SK-N-SH (cell line): ENCODE measurements around the gene TBC1D20. TPM values are rescaled to one million over a fixed set of nuclear protein-coding genes. Genes with fewer than 3 reads are reported as not detected.
"Not testable (repeated sequence)": the region's sequence is repeated elsewhere in the genome, so short reads cannot be mapped to it uniquely, and the experiment has no call there.

Experiments used
- CTCF ChIA-PET: fragments of 300-600, 350-600 bp; formaldehyde crosslinking; extraction: SDS; loops from one replicate; lab custom pipeline; 2021; lab: Yijun Ruan, JAX
- POLR2A ChIA-PET: fragments of 350-600 bp; sonication (Branson Sonifier 250); formaldehyde crosslinking; extraction: SDS; loops from one replicate; lab custom pipeline; 2020; ENCODE audit warnings: antibody characterized with exemption, inconsistent platforms; lab: Yijun Ruan, JAX
- DNase-seq: peaks from one replicate; pipeline ENCODE4 v3.0.0; 2012
- H2AFZ ChIP-seq: fragments of 200-600 bp; sonication (generic); 2 replicates; pipeline ENCODE4 v1.8.1; 2016; ENCODE audit warnings: antibody characterized with exemption, mild to moderate bottlenecking, low read depth
- H3F3A ChIP-seq: fragments of 200-600 bp; sonication (generic); replicated peaks from 2 replicates; pipeline ENCODE3; 2016; ENCODE audit warnings: antibody characterized with exemption, mild to moderate bottlenecking; ENCODE audit not compliant: insufficient read depth
- H3K27ac ChIP-seq, 2 experiments: fragments of 200-500 bp in 1 of 2; fragments of 200-600 bp in 1 of 2; sonication (Bioruptor generic) in 1 of 2; sonication (generic), shearing (Covaris generic) in 1 of 2; 2 replicates each; pipeline versions ENCODE4 v1.5.1 to v1.6.1; 2014 to 2016; ENCODE audit warnings: low read depth in 2 of 2, inconsistent platforms in 1 of 2, low read length in 1 of 2, mild to moderate bottlenecking in 1 of 2, mixed read lengths in 1 of 2
- H3K27me3 ChIP-seq: fragments of 200-600 bp; sonication (generic), shearing (Covaris generic); 2 replicates; pipeline ENCODE4 v1.6.1; 2016; ENCODE audit warnings: mixed run types; ENCODE audit not compliant: insufficient read depth
- H3K36me3 ChIP-seq, 2 experiments: fragments of 200-500 bp in 1 of 2; fragments of 200-600 bp in 1 of 2; sonication (Bioruptor generic) in 1 of 2; sonication (generic) in 1 of 2; replicated peaks in 1 of 2; 2 replicates each; pipeline versions ENCODE3 to v1.5.1; 2014 to 2016; ENCODE audit warnings: low read length in 1 of 2, mild to moderate bottlenecking in 1 of 2; ENCODE audit not compliant: insufficient read depth in 2 of 2, control insufficient read depth in 1 of 2
- H3K4me1 ChIP-seq, 2 experiments: fragments of 200-500 bp in 1 of 2; fragments of 200-600 bp in 1 of 2; sonication (Bioruptor generic) in 1 of 2; sonication (generic), shearing (Covaris generic) in 1 of 2; 2 replicates each; pipeline versions ENCODE4 v1.5.1 to v1.6.1; 2014 to 2016; ENCODE audit warnings: low read depth in 1 of 2, low read length in 1 of 2, mixed run types in 1 of 2; ENCODE audit not compliant: insufficient read depth in 2 of 2, control insufficient read depth in 1 of 2
- H3K4me2 ChIP-seq: fragments of 200-600 bp; sonication (generic), shearing (Covaris generic); 2 replicates; pipeline ENCODE4 v1.6.1; 2017; ENCODE audit warnings: mixed run types
- H3K4me3 ChIP-seq, 2 experiments: fragments of 200-500 bp in 1 of 2; fragments of 200-600 bp in 1 of 2; sonication (Bioruptor generic) in 1 of 2; sonication (generic), shearing (Covaris generic) in 1 of 2; 2 replicates each; pipeline versions ENCODE4 v1.5.1 to v1.8.1; 2014 to 2016; ENCODE audit warnings: low read depth in 2 of 2, inconsistent platforms in 1 of 2, low read length in 1 of 2, mild to moderate bottlenecking in 1 of 2, mixed read lengths in 1 of 2, moderate library complexity in 1 of 2
- H3K79me2 ChIP-seq: fragments of 200-600 bp; sonication (generic); 2 replicates; pipeline ENCODE4 v1.8.1; 2017; ENCODE audit warnings: mild to moderate bottlenecking; ENCODE audit not compliant: insufficient read depth
- H3K9ac ChIP-seq: fragments of 200-600 bp; sonication (generic); 2 replicates; pipeline ENCODE4 v1.6.1; 2017; ENCODE audit warnings: mixed run types
- H3K9me2 ChIP-seq: fragments of 200-600 bp; sonication (generic); 2 replicates; pipeline ENCODE4 v1.6.1; 2017; ENCODE audit warnings: mixed run types
- H3K9me3 ChIP-seq: fragments of 200-600 bp; sonication (generic); 2 replicates; pipeline ENCODE4 v1.6.1; 2017; ENCODE audit warnings: mixed run types, mild to moderate bottlenecking, moderate library complexity
- H4K20me1 ChIP-seq: fragments of 200-600 bp; sonication (generic); 2 replicates; pipeline ENCODE4 v1.6.1; 2017; ENCODE audit warnings: mild to moderate bottlenecking, mixed run types; ENCODE audit not compliant: insufficient read depth
- GABPA ChIP-seq: IDR thresholded peaks from 2 replicates; pipeline ENCODE4 v1.4.0; 2012; ENCODE audit warnings: low read depth, mild to moderate bottlenecking
- GATA2 ChIP-seq: sonication (generic); formaldehyde crosslinking; IDR thresholded peaks from 2 replicates; pipeline ENCODE4 v1.5.0; 2020; ENCODE audit warnings: mild to moderate bottlenecking, missing genetic modification reagents
- RAD21 ChIP-seq: IDR thresholded peaks from 2 replicates; pipeline ENCODE4 v1.6.1; 2012; ENCODE audit warnings: mild to moderate bottlenecking, low read length
- TCF12 ChIP-seq: IDR thresholded peaks from 2 replicates; pipeline ENCODE4 v1.4.0; 2012
- WGBS: methylation state at CpG from one replicate; pipeline ENCODE4 v1.1.6; 2017; ENCODE audit warnings: low lambda C conversion rate; 5-methylcytosine and 5-hydroxymethylcytosine counted together
- polyA plus RNA-seq, 3 experiments: library from polyadenylated mRNA; depleted of rRNA; stranded (reverse); fragments of >200 nt; gene quantifications; 2 replicates each; pipeline ENCODE4 v1.2.3, GENCODE V29; 2012
- TF ChIP-seq, protein P1 (sequence below): fragments of 150-350 bp; IDR thresholded peaks from 2 replicates; pipeline ENCODE4 v1.6.1; 2016; ENCODE audit warnings: mild to moderate bottlenecking, low read depth, low read length
- TF ChIP-seq, protein P2 (sequence below): fragments of 150-350 bp; IDR thresholded peaks from 2 replicates; pipeline ENCODE4 v1.6.1; 2017; ENCODE audit warnings: antibody characterized with exemption, low read length, low read depth, borderline replicate concordance
- TF ChIP-seq, protein P3 (sequence below): fragments of 200-600 bp; sonication (generic); IDR thresholded peaks from 2 replicates; pipeline ENCODE4 v1.6.1; 2017; ENCODE audit warnings: antibody characterized with exemption, mild to moderate bottlenecking, moderate library complexity

Gene TBC1D20
- polyA plus RNA-seq, 1 of the 3 experiments (the other 2 are of a cell fraction), result 27.7 TPM

- Histone ChIP-seq H4K20me1 (no peaks in the 10 kb centered on the region), H3K4me3 (no peak overlapping the region), H3K9ac (no peak overlapping the region), H3K79me2 (no peaks in the 10 kb centered on the region), H3K9me3 (no peaks in the 10 kb centered on the region), H3K4me1 (peaks cover 0 to 8% of the 10 kb centered on the region in 2 experiments; a peak in 1 of 4 replicates), H3K4me2 (no peak overlapping the region), H3K9me2 (no peaks in the 10 kb centered on the region), H3K36me3 (peaks cover 22 to 32% of the 10 kb centered on the region in 2 experiments), H2AFZ (no peak overlapping the region), H3F3A (no peaks in the 10 kb centered on the region), H3K27me3 (no peaks in the 10 kb centered on the region), H3K27ac (no peak overlapping the region)
- 97% methylated on average over 18 of the region's 24 CpGs for WGBS
- CTCF ChIA-PET, result interaction anchor here (1.0 kb wide), 2 partner anchors 10 to 42 kb away, joined by 3 to 4 read pairs; no protein-coding TSS in a partner anchor
- no peak for DNase-seq
- POLR2A ChIA-PET, result no interaction called here
- TF ChIP-seq TCF12, result no peak
- TF ChIP-seq, protein P1, sequence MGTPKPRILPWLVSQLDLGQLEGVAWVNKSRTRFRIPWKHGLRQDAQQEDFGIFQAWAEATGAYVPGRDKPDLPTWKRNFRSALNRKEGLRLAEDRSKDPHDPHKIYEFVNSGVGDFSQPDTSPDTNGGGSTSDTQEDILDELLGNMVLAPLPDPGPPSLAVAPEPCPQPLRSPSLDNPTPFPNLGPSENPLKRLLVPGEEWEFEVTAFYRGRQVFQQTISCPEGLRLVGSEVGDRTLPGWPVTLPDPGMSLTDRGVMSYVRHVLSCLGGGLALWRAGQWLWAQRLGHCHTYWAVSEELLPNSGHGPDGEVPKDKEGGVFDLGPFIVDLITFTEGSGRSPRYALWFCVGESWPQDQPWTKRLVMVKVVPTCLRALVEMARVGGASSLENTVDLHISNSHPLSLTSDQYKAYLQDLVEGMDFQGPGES, result no peak
Observed at GRCh38 chr20:396252-396618, 66.1 kb downstream of the TBC1D20 start.

DNA sequence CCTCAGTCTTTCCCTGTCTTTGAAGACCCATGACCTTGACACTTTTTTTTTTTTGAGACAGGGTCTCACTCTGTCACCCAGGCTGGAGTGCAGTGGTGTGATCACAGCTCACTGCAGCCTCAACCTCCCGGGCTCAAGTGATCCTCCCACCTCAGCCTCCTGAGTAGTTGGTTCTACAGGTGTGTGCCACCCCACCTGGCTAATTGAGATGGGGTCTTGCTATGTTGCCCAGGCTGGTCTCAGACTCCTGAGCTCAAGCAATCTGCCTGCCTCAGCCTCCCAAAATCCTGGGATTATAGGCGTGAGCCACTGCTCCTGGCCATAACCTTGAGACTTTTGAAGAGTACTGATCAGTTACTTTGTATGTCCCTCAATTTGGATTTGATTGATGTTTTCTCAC, 69.0 kb downstream of the TBC1D20 start:
- not testable (repeated sequence) for H3K9me2 ChIP-seq, H3K27ac ChIP-seq, H3K4me1 ChIP-seq, H3K4me2 ChIP-seq, H3K9ac ChIP-seq, H4K20me1 ChIP-seq, H3K27me3 ChIP-seq, H3K4me3 ChIP-seq, H3K9me3 ChIP-seq, H2AFZ ChIP-seq, DNase-seq, H3K79me2 ChIP-seq, H3F3A ChIP-seq
- ChIA-PET CTCF (interaction anchor here (1.2 to 3.4 kb wide), 2 partner anchors 14 to 38 kb away, joined by 3 to 8 read pairs; no protein-coding TSS in a partner anchor), POLR2A (interaction anchor here (0.6 kb wide), 1 partner anchor 43 kb away, joined by 6 read pairs; no protein-coding TSS in a partner anchor)
- 80% methylated on average over 1 of the region's 2 CpGs for WGBS
- peaks cover 37 to 47% of the 10 kb centered on the region in 2 experiments for H3K36me3 ChIP-seq

- H3K36me3 ChIP-seq, result peaks cover 36 to 39% of the 10 kb centered on the region in 2 experiments
- no peak for DNase-seq
- no peak overlapping the region for H3K4me3 ChIP-seq
- H3F3A ChIP-seq, result no peaks in the 10 kb centered on the region
- no peaks in the 10 kb centered on the region for H3K9me2 ChIP-seq
- ChIA-PET CTCF (interaction anchor here (3.4 kb wide), 1 partner anchor 16 kb away, joined by 8 read pairs; no protein-coding TSS in a partner anchor), POLR2A (no interaction called here)
- peaks cover 3% of the 10 kb centered on the region; the same call in 1 of the 2 replicates for H3K79me2 ChIP-seq
- no peak overlapping the region for H3K4me2 ChIP-seq
- H2AFZ ChIP-seq, result no peak overlapping the region
- H3K27me3 ChIP-seq, result no peaks in the 10 kb centered on the region
- H3K4me1 ChIP-seq, result no peaks in the 10 kb centered on the region
- no peaks in the 10 kb centered on the region for H3K9me3 ChIP-seq
- no peak overlapping the region for H3K9ac ChIP-seq
- 89% methylated on average over 10 of the region's 29 CpGs for WGBS
- H4K20me1 ChIP-seq, result peaks cover 8% of the 10 kb centered on the region; the same call in 1 of the 2 replicates
- no peak overlapping the region for H3K27ac ChIP-seq
- TF ChIP-seq, protein P2, sequence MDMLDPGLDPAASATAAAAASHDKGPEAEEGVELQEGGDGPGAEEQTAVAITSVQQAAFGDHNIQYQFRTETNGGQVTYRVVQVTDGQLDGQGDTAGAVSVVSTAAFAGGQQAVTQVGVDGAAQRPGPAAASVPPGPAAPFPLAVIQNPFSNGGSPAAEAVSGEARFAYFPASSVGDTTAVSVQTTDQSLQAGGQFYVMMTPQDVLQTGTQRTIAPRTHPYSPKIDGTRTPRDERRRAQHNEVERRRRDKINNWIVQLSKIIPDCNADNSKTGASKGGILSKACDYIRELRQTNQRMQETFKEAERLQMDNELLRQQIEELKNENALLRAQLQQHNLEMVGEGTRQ, result no peak
- TF ChIP-seq GATA2 (CRISPR knock-in tag), result no peak
- no peak for TF ChIP-seq RAD21
- no peak for TF ChIP-seq GABPA
- TF ChIP-seq, protein P3, sequence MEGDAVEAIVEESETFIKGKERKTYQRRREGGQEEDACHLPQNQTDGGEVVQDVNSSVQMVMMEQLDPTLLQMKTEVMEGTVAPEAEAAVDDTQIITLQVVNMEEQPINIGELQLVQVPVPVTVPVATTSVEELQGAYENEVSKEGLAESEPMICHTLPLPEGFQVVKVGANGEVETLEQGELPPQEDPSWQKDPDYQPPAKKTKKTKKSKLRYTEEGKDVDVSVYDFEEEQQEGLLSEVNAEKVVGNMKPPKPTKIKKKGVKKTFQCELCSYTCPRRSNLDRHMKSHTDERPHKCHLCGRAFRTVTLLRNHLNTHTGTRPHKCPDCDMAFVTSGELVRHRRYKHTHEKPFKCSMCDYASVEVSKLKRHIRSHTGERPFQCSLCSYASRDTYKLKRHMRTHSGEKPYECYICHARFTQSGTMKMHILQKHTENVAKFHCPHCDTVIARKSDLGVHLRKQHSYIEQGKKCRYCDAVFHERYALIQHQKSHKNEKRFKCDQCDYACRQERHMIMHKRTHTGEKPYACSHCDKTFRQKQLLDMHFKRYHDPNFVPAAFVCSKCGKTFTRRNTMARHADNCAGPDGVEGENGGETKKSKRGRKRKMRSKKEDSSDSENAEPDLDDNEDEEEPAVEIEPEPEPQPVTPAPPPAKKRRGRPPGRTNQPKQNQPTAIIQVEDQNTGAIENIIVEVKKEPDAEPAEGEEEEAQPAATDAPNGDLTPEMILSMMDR, result no peak
- TF ChIP-seq, all 33 proteins: peak for 0
Observed at GRCh38 chr20:391041-391711, 71.2 kb downstream of the TBC1D20 start.
